ENCODE results near the gene RERE. TPM values are rescaled to one million over a fixed set of nuclear protein-coding genes. Genes with fewer than 3 reads are reported as not detected.
A peak's percentile ranks its signal among the peaks of the same experiment; 100 is the strongest.
"Not testable (repeated sequence)": the region's sequence is repeated elsewhere in the genome, so short reads cannot be mapped to it uniquely, and the experiment has no call there.

RERE gene
- total RNA-seq, 2 experiments from 2014 or later: 45.8 to 57.1 TPM

DNA sequence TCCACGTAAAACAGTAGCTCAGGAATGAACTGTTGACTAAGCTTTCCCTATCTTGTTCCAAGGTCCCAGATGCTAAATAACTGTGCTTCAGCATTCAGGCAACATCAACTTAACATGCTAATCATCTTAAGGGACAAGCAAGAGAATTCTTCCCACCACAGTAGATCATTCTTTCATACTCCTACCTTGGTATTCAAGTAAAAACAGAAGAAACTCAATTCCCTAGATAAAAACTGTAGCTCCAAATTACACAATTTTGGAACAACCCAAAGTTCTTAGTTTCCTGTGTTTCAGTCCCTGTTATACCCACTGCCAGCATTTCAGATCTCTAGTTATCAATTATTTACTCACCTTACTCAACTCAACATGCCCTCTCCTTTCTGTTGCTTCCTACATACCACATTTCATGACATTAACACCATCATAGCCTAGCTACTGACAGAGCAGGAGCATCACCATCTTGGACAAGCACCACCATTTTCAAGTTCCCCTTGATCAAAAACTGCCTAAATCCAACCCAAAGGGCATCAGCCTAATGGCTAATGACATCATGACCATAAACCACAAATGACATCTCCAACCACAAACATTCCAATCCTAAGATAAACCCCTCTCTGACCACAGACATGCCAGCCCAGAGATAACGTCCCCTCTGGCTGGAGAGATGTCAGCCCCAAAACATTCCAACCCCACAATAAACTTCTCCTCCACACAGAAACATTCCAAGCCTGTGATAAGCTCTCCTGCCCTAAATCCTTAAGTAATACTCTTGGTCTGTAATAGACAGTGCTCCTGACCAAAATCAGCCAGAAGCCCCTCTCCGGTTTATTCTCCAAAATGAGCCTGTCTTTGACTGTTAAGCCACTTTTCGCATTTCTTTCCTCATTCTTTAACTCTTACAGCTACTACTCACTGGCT, 191.2 kb downstream of the RERE start:
- Mint-ChIP-seq H3K4me3 (no peak overlapping the region), H3K9me3 (no peaks in the 10 kb centered on the region), H3K36me3 (ENCODE audit: low read depth) (peaks cover 6% of the 10 kb centered on the region), H3K27ac (no peak overlapping the region), H3K4me1 (ENCODE audit: low read depth) (peaks cover 53% of the 10 kb centered on the region), H3K27me3 (no peaks in the 10 kb centered on the region)
- DNase-seq (no peak), ATAC-seq (no peak)
- CTCF ChIA-PET: interaction anchor here (0.7 to 1.0 kb wide), 3 partner anchors 11 to 65 kb away, joined by 3 read pairs; no protein-coding TSS in a partner anchor
- intact Hi-C loops (cut with micrococcal nuclease): no loop called here
- POLR2A ChIA-PET: no interaction called here
- TF ChIP-seq, protein P1, sequence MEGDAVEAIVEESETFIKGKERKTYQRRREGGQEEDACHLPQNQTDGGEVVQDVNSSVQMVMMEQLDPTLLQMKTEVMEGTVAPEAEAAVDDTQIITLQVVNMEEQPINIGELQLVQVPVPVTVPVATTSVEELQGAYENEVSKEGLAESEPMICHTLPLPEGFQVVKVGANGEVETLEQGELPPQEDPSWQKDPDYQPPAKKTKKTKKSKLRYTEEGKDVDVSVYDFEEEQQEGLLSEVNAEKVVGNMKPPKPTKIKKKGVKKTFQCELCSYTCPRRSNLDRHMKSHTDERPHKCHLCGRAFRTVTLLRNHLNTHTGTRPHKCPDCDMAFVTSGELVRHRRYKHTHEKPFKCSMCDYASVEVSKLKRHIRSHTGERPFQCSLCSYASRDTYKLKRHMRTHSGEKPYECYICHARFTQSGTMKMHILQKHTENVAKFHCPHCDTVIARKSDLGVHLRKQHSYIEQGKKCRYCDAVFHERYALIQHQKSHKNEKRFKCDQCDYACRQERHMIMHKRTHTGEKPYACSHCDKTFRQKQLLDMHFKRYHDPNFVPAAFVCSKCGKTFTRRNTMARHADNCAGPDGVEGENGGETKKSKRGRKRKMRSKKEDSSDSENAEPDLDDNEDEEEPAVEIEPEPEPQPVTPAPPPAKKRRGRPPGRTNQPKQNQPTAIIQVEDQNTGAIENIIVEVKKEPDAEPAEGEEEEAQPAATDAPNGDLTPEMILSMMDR (IDR thresholded peaks at IDR 0.05): no peak

DNA sequence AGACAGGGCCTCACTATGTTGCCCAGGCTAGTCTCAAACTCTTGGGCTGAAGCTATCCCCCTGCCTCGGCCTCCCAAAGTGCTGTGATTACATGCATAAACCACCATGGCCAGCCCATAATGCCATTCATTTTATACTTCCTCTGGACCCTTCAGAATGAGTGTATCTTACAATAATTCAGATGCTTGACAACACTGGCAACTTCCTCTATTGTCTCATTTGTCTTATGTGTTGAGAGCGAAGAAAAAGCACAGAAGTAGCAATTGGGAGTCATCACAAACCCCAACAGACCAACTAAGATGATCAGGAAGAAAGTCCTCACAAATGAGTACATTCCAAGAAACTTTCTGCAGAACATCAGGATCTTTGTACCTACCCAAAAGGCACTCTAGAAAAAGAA, 191.9 kb downstream of the RERE start:
- TF ChIP-seq, protein P1 (IDR thresholded peaks at IDR 0.05): no peak
- intact Hi-C loops (cut with micrococcal nuclease): no loop called here
- CTCF ChIA-PET: interaction anchor here (1.0 kb wide), 1 partner anchor 14 kb away, joined by 3 read pairs; no protein-coding TSS in a partner anchor
- DNase-seq (no peak), ATAC-seq (no peak)
- H3K4me3 Mint-ChIP-seq: no peak overlapping the region
- POLR2A ChIA-PET: interaction anchor here (0.6 kb wide), 1 partner anchor 142 kb away, joined by 3 read pairs; no protein-coding TSS in a partner anchor
- H3K27ac Mint-ChIP-seq: no peak overlapping the region
- no peaks in the 10 kb centered on the region for H3K27me3 Mint-ChIP-seq
- peaks cover 52% of the 10 kb centered on the region for H3K4me1 Mint-ChIP-seq (ENCODE audit: low read depth)
- peaks cover 6% of the 10 kb centered on the region for H3K36me3 Mint-ChIP-seq (ENCODE audit: low read depth)
- no peaks in the 10 kb centered on the region for H3K9me3 Mint-ChIP-seq

DNA sequence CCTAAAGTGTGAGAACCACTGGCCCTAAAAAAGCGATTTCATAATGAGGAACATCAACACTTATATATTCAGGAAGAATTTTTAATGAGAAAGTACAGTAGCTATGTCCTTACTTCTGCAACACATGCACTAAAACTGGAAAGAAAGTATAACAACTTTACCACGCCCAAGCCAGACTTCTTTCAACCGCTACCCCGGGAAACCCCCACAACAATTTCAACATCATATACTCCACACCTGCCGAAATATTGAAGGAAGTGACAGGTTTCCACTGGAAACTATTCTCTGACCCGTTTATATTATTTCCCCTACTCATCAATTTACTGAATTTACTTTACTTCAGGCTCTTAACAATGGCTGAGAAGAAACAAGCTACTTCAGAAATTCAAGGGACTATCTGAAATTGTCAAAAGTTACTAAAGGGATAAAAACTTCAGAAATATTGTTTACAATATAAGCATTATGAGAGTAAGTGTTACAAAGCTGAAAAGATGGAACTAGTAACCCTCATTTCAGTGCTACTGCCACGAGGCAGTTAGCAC, 193.7 kb downstream of the RERE start:
- H3K36me3 Mint-ChIP-seq (ENCODE audit: low read depth); H3K27me3 Mint-ChIP-seq; intact Hi-C loops (cut with micrococcal nuclease); H3K9me3 Mint-ChIP-seq; H3K4me3 Mint-ChIP-seq; CTCF ChIA-PET: not testable (repeated sequence)
- POLR2A ChIA-PET: interaction anchor here (1.6 kb wide), 1 partner anchor 8 kb away, joined by 4 read pairs; no protein-coding TSS in a partner anchor
- ATAC-seq (peak; percentile 76), DNase-seq (peak; percentile 53)
- H3K27ac Mint-ChIP-seq: peak overlapping the region; percentile 26
- H3K4me1 Mint-ChIP-seq (ENCODE audit: low read depth): peaks cover 36% of the 10 kb centered on the region

DNA sequence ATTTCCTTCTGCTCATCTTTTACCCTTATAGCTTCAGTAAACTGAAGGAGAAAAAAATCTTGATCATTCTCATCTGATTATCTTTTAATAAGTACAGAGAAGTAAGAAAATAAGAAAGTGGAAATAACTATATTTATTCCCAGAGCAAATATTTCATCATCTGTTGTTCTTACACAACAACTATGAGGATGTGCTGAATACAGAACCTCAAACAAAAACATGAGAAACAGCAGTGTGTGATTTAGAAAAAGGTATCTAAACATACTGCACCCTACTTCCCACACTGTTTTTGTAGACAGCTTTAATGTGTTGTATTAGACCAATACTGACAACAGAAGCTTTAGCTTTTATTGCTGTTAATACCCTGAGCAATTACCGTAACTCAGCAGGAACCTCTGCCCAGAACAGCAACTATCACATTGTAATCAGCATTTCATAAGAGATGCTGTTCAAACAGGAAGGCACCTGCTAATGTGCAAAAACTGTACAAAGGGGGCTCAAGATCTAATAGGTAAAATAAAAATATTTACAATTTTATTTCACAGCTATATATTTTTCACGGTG, 195.6 kb downstream of the RERE start:
- H3K36me3 Mint-ChIP-seq (ENCODE audit: low read depth); H3K27ac Mint-ChIP-seq; H3K9me3 Mint-ChIP-seq; DNase-seq; POLR2A ChIA-PET; intact Hi-C loops (cut with micrococcal nuclease); ATAC-seq; H3K27me3 Mint-ChIP-seq; H3K4me3 Mint-ChIP-seq: not testable (repeated sequence)
- CTCF ChIA-PET: interaction anchor here (0.7 to 1.4 kb wide), 2 partner anchors 61 to 159 kb away, joined by 3 to 4 read pairs; no protein-coding TSS in a partner anchor
- H3K4me1 Mint-ChIP-seq (ENCODE audit: low read depth): peaks cover 34% of the 10 kb centered on the region

DNA sequence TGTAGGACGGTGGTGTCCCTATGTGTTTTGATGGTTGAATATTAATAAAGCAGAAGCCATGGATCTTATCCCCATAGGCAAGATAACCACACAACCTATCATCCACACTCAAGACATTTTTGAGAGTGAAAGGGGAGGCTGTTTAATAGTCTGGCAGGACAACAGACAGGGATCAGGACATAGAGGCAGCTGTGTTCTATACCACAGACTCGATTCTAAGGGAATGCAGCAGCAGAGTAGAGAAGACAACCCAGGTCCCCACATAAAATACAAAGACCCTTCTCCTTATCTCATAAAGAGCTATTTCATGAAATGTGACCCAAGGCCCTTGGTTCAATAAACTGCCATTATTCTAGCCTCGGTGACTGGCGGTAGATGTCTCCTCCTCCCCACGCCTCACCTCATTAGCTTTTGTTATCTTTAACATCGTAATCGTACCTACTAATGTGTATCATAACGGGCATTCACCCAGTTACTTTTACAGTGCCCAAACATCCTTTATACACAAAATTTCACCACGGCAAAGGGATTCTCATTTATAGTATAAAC, 196.3 kb downstream of the RERE start:
- intact Hi-C loops (cut with micrococcal nuclease); POLR2A ChIA-PET; H3K4me3 Mint-ChIP-seq; H3K27me3 Mint-ChIP-seq; DNase-seq; H3K36me3 Mint-ChIP-seq (ENCODE audit: low read depth); H3K27ac Mint-ChIP-seq; ATAC-seq; H3K9me3 Mint-ChIP-seq: not testable (repeated sequence)
- CTCF ChIA-PET: interaction anchor here (1.1 to 1.8 kb wide), 4 partner anchors 19 to 228 kb away, joined by 3 to 5 read pairs (median 4); no protein-coding TSS in a partner anchor
- peaks cover 27% of the 10 kb centered on the region for H3K4me1 Mint-ChIP-seq (ENCODE audit: low read depth)

DNA sequence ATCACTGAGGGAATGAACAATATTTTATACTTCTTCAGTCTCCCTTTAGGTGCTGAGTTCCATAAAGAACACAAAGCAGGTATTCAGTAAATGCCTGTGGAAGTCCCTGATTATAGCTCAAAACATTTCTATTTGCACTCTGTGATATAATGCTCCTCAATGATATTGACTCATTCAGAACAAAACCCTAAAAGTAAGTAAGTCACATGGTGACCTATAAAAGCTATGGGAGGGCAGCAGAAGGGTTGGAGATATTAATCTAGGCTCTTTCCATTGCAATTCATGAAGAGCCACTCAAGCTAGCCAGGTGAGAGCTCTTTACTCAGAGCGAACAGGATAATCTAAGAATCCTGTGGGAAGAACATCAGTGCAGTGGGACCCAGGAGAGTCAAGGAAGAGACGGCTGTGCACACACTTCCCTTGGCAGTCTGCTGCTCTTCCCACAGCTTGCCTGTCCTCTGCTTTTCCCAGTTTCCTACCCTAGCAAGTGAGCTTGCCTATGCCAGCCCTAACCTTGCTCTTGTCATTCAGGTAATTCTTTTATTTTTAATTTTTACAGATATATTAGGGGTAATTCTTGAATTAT, 197.4 kb downstream of the RERE start:
- H3K4me3 Mint-ChIP-seq; ATAC-seq; POLR2A ChIA-PET; DNase-seq; H3K36me3 Mint-ChIP-seq (ENCODE audit: low read depth); intact Hi-C loops (cut with micrococcal nuclease); H3K27ac Mint-ChIP-seq; H3K9me3 Mint-ChIP-seq; H3K27me3 Mint-ChIP-seq: not testable (repeated sequence)
- peaks cover 17% of the 10 kb centered on the region for H3K4me1 Mint-ChIP-seq (ENCODE audit: low read depth)
- CTCF ChIA-PET: interaction anchor here (0.8 to 1.8 kb wide), 4 partner anchors 17 to 385 kb away, joined by 3 to 5 read pairs (median 3); no protein-coding TSS in a partner anchor

DNA sequence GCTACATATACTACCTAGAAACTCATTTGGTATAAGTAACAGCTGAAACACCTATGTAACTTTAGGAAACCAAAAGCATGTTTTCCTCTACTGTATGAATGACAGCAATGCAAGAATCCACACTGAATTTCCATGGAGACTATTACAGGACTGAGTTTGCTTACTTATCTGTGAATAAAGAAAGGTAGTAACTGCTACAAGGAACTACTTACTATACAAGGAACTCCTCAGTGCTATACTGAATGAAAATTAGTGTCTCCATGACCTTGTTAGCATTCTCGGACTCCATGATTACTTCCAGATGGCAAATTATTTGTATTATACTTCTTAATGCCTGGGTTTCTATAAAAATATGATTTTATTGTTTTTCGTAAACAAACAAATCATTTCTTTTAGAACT, 198.0 kb downstream of the RERE start:
- ATAC-seq; H3K27me3 Mint-ChIP-seq; H3K9me3 Mint-ChIP-seq; DNase-seq; H3K27ac Mint-ChIP-seq; H3K36me3 Mint-ChIP-seq (ENCODE audit: low read depth); H3K4me3 Mint-ChIP-seq; CTCF ChIA-PET; POLR2A ChIA-PET; intact Hi-C loops (cut with micrococcal nuclease): not testable (repeated sequence)
- peaks cover 13% of the 10 kb centered on the region for H3K4me1 Mint-ChIP-seq (ENCODE audit: low read depth)

DNA sequence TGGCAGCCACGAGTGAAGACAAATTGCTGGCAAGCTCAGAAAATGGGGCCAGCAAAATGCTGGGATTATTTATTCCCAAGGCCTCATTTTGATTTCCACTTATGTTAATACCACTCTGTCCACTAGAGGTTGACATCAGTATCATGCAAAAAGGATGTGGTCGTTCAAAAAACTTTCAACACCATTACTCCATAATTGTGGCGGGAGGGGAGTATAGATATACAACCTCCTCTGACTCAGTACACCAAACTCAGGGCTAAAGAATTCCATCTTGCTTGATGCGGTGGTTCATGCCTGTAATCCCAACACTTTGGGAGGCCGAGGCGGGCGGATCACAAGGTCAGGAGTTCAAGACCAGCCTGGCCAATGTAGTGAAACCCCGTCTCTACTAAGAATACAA, 200.6 kb downstream of the RERE start:
- intact Hi-C loops (cut with micrococcal nuclease); H3K9me3 Mint-ChIP-seq; H3K27me3 Mint-ChIP-seq; DNase-seq; H3K36me3 Mint-ChIP-seq (ENCODE audit: low read depth); H3K4me3 Mint-ChIP-seq; H3K27ac Mint-ChIP-seq; H3K4me1 Mint-ChIP-seq (ENCODE audit: low read depth): not testable (repeated sequence)
- peak; percentile 47 for ATAC-seq
- ChIA-PET CTCF (interaction anchor here (1.7 kb wide), 1 partner anchor 232 kb away, joined by 5 read pairs; no protein-coding TSS in a partner anchor), POLR2A (interaction anchor here (0.6 kb wide), 1 partner anchor 231 kb away, joined by 3 read pairs; no protein-coding TSS in a partner anchor)
